ENCODE results near the gene RAB17.

The RAB17 gene

GRCh38 chr2:237603049-237603717, 12.6 kb upstream of the RAB17 start:
- TF ChIP-seq, protein P1, sequence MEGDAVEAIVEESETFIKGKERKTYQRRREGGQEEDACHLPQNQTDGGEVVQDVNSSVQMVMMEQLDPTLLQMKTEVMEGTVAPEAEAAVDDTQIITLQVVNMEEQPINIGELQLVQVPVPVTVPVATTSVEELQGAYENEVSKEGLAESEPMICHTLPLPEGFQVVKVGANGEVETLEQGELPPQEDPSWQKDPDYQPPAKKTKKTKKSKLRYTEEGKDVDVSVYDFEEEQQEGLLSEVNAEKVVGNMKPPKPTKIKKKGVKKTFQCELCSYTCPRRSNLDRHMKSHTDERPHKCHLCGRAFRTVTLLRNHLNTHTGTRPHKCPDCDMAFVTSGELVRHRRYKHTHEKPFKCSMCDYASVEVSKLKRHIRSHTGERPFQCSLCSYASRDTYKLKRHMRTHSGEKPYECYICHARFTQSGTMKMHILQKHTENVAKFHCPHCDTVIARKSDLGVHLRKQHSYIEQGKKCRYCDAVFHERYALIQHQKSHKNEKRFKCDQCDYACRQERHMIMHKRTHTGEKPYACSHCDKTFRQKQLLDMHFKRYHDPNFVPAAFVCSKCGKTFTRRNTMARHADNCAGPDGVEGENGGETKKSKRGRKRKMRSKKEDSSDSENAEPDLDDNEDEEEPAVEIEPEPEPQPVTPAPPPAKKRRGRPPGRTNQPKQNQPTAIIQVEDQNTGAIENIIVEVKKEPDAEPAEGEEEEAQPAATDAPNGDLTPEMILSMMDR (IDR thresholded peaks at IDR 0.05; ENCODE audit: low read length, missing control alignments) = no peak
- no peak overlapping the region for H3K4me3 ChIP-seq (replicated peaks; ENCODE audit: low read depth, low read length)
- no peak for DNase-seq (ENCODE audit: low read depth)

- TF ChIP-seq, protein P1 (IDR thresholded peaks at IDR 0.05; ENCODE audit: low read length, missing control alignments) = no peak
- no peak overlapping the region for H3K4me3 ChIP-seq (replicated peaks; ENCODE audit: low read depth, low read length)
- no peak for DNase-seq (ENCODE audit: low read depth)
These were observed 11.9 kb upstream of the RAB17 start for GRCh38 chr2:237602409-237602808.

DNA sequence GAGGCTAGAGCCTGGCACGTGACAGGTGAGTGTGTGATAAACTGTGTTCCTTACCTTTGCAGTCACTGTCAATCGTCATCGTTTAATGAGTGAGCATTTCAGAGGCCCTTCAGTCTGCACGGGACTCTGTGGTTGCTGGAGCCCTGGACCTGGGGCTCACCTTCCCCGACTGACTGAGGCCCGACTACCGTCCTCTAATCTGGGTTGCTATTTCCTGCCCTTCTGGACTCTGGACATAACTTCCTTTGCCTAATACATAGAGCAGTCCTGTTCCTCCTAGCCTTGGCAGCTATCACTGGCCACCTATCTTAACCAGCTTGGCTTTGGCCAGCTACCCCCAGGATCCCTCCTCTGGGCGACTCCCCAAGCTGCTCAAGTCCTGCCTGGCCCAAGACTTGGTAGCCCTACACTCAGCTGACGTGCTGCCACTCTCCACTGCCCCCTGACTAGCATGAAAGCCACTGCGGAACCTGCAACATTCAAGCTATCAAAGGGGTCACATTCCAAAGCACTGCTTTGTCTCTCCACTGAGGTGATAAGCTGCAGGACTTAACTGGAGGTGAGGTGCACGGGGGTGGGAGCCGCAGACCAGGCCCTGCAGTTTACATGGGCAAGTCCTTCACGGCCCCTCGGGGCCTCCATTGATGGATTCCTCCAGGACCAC, 11.1 kb upstream of the RAB17 start:
- TF ChIP-seq, protein P1 (IDR thresholded peaks at IDR 0.05; ENCODE audit: low read length, missing control alignments) = peak; percentile 11
- DNase-seq (ENCODE audit: low read depth) = no peak
- no peak overlapping the region for H3K4me3 ChIP-seq (replicated peaks; ENCODE audit: low read depth, low read length)

DNA sequence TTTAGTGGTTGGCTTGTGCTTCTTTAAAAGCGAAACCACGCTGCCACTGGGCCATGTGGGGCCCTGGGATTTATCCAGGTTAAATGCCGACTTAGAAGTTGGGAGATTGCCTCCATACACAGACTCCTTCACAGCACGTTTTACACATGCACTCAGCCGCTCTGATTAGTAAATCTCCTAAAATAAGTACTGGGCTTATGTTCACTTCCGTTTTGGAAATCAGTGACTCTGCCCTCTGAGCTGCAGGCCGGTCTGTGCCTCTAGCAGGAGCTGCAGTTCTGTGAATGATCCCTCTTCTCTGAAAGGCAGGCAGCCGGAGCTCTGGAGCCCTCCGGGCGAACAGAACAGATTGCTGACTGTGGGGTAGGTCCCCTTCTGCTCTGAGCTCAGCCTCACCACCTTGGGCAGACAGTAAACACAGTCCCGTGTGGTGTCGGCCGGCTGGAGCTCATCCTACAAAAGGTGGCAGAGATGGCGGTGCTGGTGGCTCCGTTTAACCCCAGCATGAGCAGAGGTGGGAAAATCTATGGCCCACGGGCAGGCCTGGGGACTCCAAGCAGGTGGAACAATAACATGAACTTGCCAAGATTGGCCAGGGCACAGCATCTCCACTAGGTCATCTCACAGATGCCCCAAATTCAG, 9.8 kb upstream of the RAB17 start:
- TF ChIP-seq, protein P1 (IDR thresholded peaks at IDR 0.05; ENCODE audit: low read length, missing control alignments) = peak; percentile 47
- no peak overlapping the region for H3K4me3 ChIP-seq (replicated peaks; ENCODE audit: low read depth, low read length)
- peak; percentile 76 for DNase-seq (ENCODE audit: low read depth)

DNA sequence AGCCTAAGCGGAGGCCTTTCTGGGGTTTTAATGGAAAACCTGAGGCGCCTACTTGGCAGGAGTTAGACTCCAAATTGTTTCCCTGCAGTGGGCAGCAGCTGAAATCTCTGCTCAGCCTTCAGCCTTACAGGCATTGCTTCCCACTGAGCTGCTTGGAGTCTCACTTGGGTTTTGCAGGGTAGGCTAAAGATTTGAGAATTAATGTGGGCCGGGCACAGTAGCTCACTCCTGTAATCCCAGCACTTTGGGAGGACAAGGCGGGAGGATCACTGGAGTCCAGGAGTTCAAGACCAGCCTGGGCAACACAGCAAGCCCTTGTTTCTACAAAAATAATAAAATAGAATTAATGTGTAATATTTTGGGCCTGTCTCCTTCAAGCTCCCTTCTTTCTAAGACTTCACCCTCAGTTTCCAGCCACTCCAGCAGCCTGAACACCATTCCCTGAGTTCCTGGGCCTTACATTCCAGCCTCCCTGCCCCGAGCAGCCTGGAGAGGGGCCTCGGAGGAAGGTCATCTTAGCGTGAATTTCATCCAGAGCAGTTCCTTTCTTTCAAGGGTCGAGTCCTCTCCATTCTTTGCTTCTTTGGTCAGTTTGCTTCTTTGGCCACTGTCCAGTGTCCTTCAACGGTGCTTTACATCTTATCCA, 9.1 kb upstream of the RAB17 start:
- TF ChIP-seq, protein P1 (IDR thresholded peaks at IDR 0.05; ENCODE audit: low read length, missing control alignments) = no peak
- DNase-seq (ENCODE audit: low read depth) = no peak
- H3K4me3 ChIP-seq (replicated peaks; ENCODE audit: low read depth, low read length) = no peak overlapping the region

DNA sequence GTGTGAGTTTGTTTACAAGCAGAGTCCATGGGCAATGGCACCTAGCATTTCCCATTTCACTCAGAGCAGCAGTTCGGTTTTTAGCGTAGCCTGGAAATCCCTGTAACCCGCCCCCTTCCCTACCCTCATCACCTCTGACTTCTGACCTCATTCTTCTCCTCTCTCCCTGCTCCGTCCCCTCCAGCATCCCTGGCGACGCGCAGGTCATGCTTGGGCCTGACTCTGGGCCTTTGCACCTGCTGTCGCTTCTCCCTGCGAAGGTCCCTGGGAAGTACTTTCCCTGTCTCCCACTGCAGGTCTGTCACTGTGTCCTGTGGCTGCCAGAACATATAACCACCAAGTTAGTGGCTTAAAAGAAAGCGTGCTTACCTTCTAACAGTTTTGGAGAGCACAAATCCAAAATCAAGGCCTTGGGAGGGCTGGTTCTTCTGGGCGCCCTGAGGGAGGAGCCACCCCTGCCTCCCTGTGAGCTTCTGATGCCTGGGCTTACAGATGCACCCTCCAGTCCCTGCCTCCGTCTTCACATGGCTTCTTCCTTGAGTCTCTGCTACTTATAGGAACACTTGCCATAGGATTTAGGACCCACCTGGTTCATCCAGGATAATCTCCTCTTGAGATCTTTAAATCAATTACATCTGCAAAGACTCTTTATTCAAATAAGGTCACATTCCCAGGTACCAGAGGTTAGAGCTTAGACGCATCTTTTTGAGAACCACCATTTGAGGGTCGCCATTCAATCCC, 8.1 kb upstream of the RAB17 start:
- DNase-seq (ENCODE audit: low read depth) = no peak
- no peak overlapping the region for H3K4me3 ChIP-seq (replicated peaks; ENCODE audit: low read depth, low read length)
- TF ChIP-seq, protein P1 (IDR thresholded peaks at IDR 0.05; ENCODE audit: low read length, missing control alignments) = no peak
